GM12878 (cell line): ENCODE measurements around the gene THSD4. TPM values are rescaled to one million over a fixed set of nuclear protein-coding genes. Genes with fewer than 3 reads are reported as not detected.

Experiments
- ATAC-seq: fragments of 200-7000 bp; cut with Tn5 transposase; 3 replicates; pipeline ENCODE4 v1.9.1; 2020; ENCODE audit warnings: mild to moderate bottlenecking, moderate library complexity
- BruUV-seq: library from RNA; stranded (reverse); fragments of 400-500 nt; replicated peaks from 2 replicates; lab custom pipeline; 2021; lab: Mats Ljungman, UMichigan
- CTCF ChIA-PET: fragments of 300-600 bp; sonication (Branson Sonifier 250); formaldehyde crosslinking; extraction: SDS; loops from one replicate; lab custom pipeline; 2021; ENCODE audit warnings: inconsistent platforms; lab: Yijun Ruan, JAX
- POLR2A ChIA-PET: fragments of 350-600 bp; formaldehyde crosslinking; extraction: SDS; loops from one replicate; lab custom pipeline; 2021; ENCODE audit warnings: inconsistent platforms; lab: Charles Lee
- RAD21 ChIA-PET: fragments of 300-600 bp; sonication (Branson Sonifier 250); formaldehyde crosslinking; loops from one replicate; lab custom pipeline; 2023; ENCODE audit warnings: antibody characterized with exemption; ENCODE audit not compliant: unreplicated experiment; lab: Charles Lee
- SMC1A ChIA-PET: fragments of 300-600 bp; sonication (Branson Sonifier 250); formaldehyde crosslinking; loops from one replicate; lab custom pipeline; 2023; ENCODE audit not compliant: unreplicated experiment, uncharacterized antibody; lab: Charles Lee
- DNase-seq: peaks from one replicate; pipeline ENCODE4 v3.0.0-alpha.2; 2011; ENCODE audit warnings: low read depth, low spot score
- FAIRE-seq: peaks from 3 replicates; lab custom pipeline; 2011; peaks lifted over from hg19 to GRCh38; lab: Jason Lieb, UNC
- H2AFZ ChIP-seq: 2 replicates; pipeline ENCODE4 v1.6.0; 2011; ENCODE audit warnings: low read depth, low read length, control low read depth; ENCODE audit not compliant: control insufficient read depth
- H3K27ac ChIP-seq: 2 replicates; pipeline ENCODE4 v1.5.1; 2011; ENCODE audit warnings: control low read depth; ENCODE audit not compliant: control insufficient read depth, insufficient read depth
- H3K27me3 ChIP-seq, 2 experiments: replicated peaks in 1 of 2; 2 replicates each; pipeline versions ENCODE4 v1.6.0 to v1.6.1; 2011; ENCODE audit warnings: low read length in 1 of 2; ENCODE audit not compliant: control insufficient read depth in 2 of 2, insufficient read depth in 2 of 2
- H3K36me3 ChIP-seq, 2 experiments: 2 replicates each; pipeline ENCODE4 v1.5.1; 2011; ENCODE audit warnings: low read length in 1 of 2; ENCODE audit not compliant: control insufficient read depth in 2 of 2, insufficient read depth in 2 of 2
- H3K4me1 ChIP-seq: 2 replicates; pipeline ENCODE4 v1.6.1; 2011; ENCODE audit warnings: mild to moderate bottlenecking, low read length, moderate library complexity, mixed read lengths; ENCODE audit not compliant: control insufficient read depth, insufficient read depth
- H3K4me2 ChIP-seq: 2 replicates; pipeline ENCODE4 v1.6.0; 2011; ENCODE audit warnings: control low read depth; ENCODE audit not compliant: control insufficient read depth, insufficient read depth
- H3K4me3 ChIP-seq: fragments of 200-600 bp; sonication (generic); 2 replicates; pipeline ENCODE4 v1.5.1; 2016
- H3K79me2 ChIP-seq: 2 replicates; pipeline ENCODE4 v1.6.0; 2011; ENCODE audit warnings: low read length; ENCODE audit not compliant: control insufficient read depth, insufficient read depth
- H3K9ac ChIP-seq: 2 replicates; pipeline ENCODE4 v1.8.0; 2011; ENCODE audit warnings: low read length, control low read depth, mixed read lengths; ENCODE audit not compliant: control insufficient read depth, insufficient read depth
- H3K9me3 ChIP-seq: replicated peaks from 3 replicates; pipeline ENCODE4 v1.5.1; 2011; ENCODE audit warnings: mild to moderate bottlenecking, low read length; ENCODE audit not compliant: control insufficient read depth, insufficient read depth
- H4K20me1 ChIP-seq: 2 replicates; pipeline ENCODE4 v1.6.0; 2011; ENCODE audit not compliant: control insufficient read depth, insufficient read depth
- CBX5 ChIP-seq: sonication (generic); IDR thresholded peaks from 2 replicates; pipeline ENCODE4 v1.6.1; 2016; ENCODE audit warnings: low read depth, moderate library complexity, mild to moderate bottlenecking, inconsistent platforms
- POLR2AphosphoS2 ChIP-seq: IDR thresholded peaks from 2 replicates; pipeline ENCODE4 v1.6.1; 2011; ENCODE audit warnings: low read depth, mild to moderate bottlenecking, low read length, improper control_type of control experiment, moderate library complexity
- SREBF2 ChIP-seq: IDR thresholded peaks from 2 replicates; pipeline ENCODE4 v1.6.1; 2012; ENCODE audit warnings: mild to moderate bottlenecking, low read length
- whole genome bisulfite sequencing: methylation state at CpG from one replicate; pipeline ENCODE4 v1.1.6; 2016; ENCODE audit warnings: low lambda C conversion rate; ENCODE audit not compliant: insufficient replicate concordance, insufficient coverage; ENCODE audit errors: missing lambda C conversion rate; 5-methylcytosine and 5-hydroxymethylcytosine counted together
- in situ Hi-C: fragments of 300-500 bp; cut with MboI; formaldehyde crosslinking; loops from 9 replicates; pipeline ENCODE4 v1.14.3; 2018; ENCODE audit warnings: mixed read lengths
- intact Hi-C: fragments of 100-400 bp; cut with micrococcal nuclease; formaldehyde crosslinking; loops from one replicate; pipeline ENCODE4 v1.14.2; 2022; ENCODE audit not compliant: unreplicated experiment
- polyA plus RNA-seq, 11 experiments: library from polyadenylated mRNA; depleted of rRNA in 4 of 11; unstranded in 6 of 11; stranded (reverse) in 5 of 11; fragments of >200 nt; fragmentation: Nextera tagmentation in 4 of 11; fragmentation: Illumina TruSeq in 1 of 11; extraction: Ambion mirVana in 4 of 11; extraction: Trizol in 1 of 11; gene quantifications; 1 replicate in 1 of 11; 2 replicates in 10 of 11; pipeline versions ENCODE4 v1.2.1 to v1.2.3, GENCODE V29; 2011 to 2016; ENCODE audit warnings: inconsistent platforms in 2 of 11, missing spikeins in 2 of 11, low read depth in 1 of 11
- total RNA-seq, 4 experiments: library from RNA; depleted of rRNA in 3 of 4; stranded (reverse); fragments of >200 nt in 3 of 4; fragmentation: Illumina TruSeq in 1 of 4; extraction: Trizol in 1 of 4; gene quantifications; 2 replicates each; pipeline versions ENCODE4 v1.2.1 to v1.2.3, GENCODE V29; 2013 to 2021
- TF ChIP-seq, protein P1 (sequence below): fragments of 450-650 bp; IDR thresholded peaks from 2 replicates; pipeline ENCODE4 v1.6.1; 2017; ENCODE audit warnings: mild to moderate bottlenecking, moderate library complexity
- TF ChIP-seq, protein P2 (sequence below): fragments of 450-650 bp; conservative IDR thresholded peaks from 2 replicates; pipeline ENCODE4 v1.6.1; 2017; ENCODE audit warnings: mild to moderate bottlenecking, moderate library complexity

Gene THSD4
- total and polyA plus RNA-seq, 10 of the 15 experiments (the other 5 are each of a cell fraction or from before 2014, with no cell fraction given), result 0.04 to 0.13 (median 0.05) TPM; not detected in 7

DNA sequence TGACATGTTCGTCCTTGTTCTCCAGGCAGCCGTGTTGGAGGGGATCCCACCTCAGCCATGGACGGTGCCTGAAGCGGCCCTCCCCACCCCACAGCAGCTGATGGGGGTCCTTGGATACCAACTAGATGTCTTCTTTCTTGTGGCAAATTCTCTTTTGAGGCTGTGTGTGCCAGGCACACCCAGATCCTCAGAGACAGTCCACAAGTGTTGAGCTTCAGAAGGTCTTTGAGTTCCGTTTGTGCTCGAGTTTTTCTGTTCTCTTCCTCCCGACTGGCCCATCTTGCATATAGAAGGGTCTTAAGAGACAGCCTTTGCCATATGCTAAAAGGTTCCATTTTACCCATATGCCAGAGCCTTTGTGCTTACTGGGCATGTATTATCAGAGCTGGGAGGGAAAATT lies 227.4 kb downstream of the THSD4 start:
- H3K27ac ChIP-seq, result no peak overlapping the region
- no peaks in the 10 kb centered on the region for H3K27me3 ChIP-seq
- intact Hi-C loops, result no loop called here
- TF ChIP-seq SREBF2, result no peak
- TF ChIP-seq CBX5, result no peak
- TF ChIP-seq POLR2AphosphoS2, result no peak
- TF ChIP-seq, protein P1, sequence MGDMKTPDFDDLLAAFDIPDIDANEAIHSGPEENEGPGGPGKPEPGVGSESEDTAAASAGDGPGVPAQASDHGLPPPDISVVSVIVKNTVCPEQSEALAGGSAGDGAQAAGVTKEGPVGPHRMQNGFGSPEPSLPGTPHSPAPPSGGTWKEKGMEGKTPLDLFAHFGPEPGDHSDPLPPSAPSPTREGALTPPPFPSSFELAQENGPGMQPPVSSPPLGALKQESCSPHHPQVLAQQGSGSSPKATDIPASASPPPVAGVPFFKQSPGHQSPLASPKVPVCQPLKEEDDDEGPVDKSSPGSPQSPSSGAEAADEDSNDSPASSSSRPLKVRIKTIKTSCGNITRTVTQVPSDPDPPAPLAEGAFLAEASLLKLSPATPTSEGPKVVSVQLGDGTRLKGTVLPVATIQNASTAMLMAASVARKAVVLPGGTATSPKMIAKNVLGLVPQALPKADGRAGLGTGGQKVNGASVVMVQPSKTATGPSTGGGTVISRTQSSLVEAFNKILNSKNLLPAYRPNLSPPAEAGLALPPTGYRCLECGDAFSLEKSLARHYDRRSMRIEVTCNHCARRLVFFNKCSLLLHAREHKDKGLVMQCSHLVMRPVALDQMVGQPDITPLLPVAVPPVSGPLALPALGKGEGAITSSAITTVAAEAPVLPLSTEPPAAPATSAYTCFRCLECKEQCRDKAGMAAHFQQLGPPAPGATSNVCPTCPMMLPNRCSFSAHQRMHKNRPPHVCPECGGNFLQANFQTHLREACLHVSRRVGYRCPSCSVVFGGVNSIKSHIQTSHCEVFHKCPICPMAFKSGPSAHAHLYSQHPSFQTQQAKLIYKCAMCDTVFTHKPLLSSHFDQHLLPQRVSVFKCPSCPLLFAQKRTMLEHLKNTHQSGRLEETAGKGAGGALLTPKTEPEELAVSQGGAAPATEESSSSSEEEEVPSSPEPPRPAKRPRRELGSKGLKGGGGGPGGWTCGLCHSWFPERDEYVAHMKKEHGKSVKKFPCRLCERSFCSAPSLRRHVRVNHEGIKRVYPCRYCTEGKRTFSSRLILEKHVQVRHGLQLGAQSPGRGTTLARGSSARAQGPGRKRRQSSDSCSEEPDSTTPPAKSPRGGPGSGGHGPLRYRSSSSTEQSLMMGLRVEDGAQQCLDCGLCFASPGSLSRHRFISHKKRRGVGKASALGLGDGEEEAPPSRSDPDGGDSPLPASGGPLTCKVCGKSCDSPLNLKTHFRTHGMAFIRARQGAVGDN, result no peak
- TF ChIP-seq, protein P2, sequence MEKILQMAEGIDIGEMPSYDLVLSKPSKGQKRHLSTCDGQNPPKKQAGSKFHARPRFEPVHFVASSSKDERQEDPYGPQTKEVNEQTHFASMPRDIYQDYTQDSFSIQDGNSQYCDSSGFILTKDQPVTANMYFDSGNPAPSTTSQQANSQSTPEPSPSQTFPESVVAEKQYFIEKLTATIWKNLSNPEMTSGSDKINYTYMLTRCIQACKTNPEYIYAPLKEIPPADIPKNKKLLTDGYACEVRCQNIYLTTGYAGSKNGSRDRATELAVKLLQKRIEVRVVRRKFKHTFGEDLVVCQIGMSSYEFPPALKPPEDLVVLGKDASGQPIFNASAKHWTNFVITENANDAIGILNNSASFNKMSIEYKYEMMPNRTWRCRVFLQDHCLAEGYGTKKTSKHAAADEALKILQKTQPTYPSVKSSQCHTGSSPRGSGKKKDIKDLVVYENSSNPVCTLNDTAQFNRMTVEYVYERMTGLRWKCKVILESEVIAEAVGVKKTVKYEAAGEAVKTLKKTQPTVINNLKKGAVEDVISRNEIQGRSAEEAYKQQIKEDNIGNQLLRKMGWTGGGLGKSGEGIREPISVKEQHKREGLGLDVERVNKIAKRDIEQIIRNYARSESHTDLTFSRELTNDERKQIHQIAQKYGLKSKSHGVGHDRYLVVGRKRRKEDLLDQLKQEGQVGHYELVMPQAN, result no peak
- WGBS, result 25% methylated on average over 5 of the region's 7 CpGs
- no peak for FAIRE-seq
- ChIA-PET RAD21 (no interaction called here), CTCF (no interaction called here), SMC1A (no interaction called here), POLR2A (no interaction called here)
- no peak overlapping the region for H3K4me3 ChIP-seq
- H3K9ac ChIP-seq, result no peak overlapping the region
- ATAC-seq, result no peak
- no TSS peak for BruUV-seq
- H2AFZ ChIP-seq, result no peak overlapping the region
- no peaks in the 10 kb centered on the region for H4K20me1 ChIP-seq
- no peaks in the 10 kb centered on the region for H3K9me3 ChIP-seq
- H3K79me2 ChIP-seq, result no peaks in the 10 kb centered on the region
- no peaks in the 10 kb centered on the region for H3K36me3 ChIP-seq
- no peaks in the 10 kb centered on the region for H3K4me1 ChIP-seq
- DNase-seq, result no peak
- in situ Hi-C loops, result no loop called here
- no peak overlapping the region for H3K4me2 ChIP-seq
